Transverse colon (tissue), 4 donors: ENCODE measurements around the gene DND1. TPM values are rescaled to one million over a fixed set of nuclear protein-coding genes. Genes with fewer than 3 reads are reported as not detected.
A peak's percentile ranks its signal among the peaks of the same experiment; 100 is the strongest.
"Not testable (repeated sequence)": the region's sequence is repeated elsewhere in the genome, so short reads cannot be mapped to it uniquely, and the experiment has no call there.

Source experiments
- DNase-seq: peaks from one replicate; pipeline ENCODE4 v3.0.0-alpha.2; 2019
- H3K27ac ChIP-seq, 4 donors: fragments of 200-600 bp; sonication (generic); 2 replicates each; pipeline ENCODE4 v1.5.1; 2016 to 2018; ENCODE audit warnings: inconsistent platforms in 4 of 4
- H3K27me3 ChIP-seq: fragments of 200-600 bp; sonication (generic); 2 replicates; pipeline ENCODE4 v1.5.1; 2017; ENCODE audit warnings: inconsistent platforms
- H3K36me3 ChIP-seq, 4 donors: fragments of 200-600 bp; sonication (generic); 2 replicates each; pipeline ENCODE4 v1.5.1; 2017 to 2019; ENCODE audit warnings: inconsistent platforms in 4 of 4
- H3K4me1 ChIP-seq, 4 donors: fragments of 200-600 bp; sonication (generic); 2 replicates each; pipeline ENCODE4 v1.5.1; 2017 to 2020; ENCODE audit warnings: inconsistent platforms in 4 of 4
- H3K4me3 ChIP-seq, 4 donors: fragments of 200-600 bp; sonication (generic); 1 replicate in 1 of 4; 2 replicates in 3 of 4; pipeline versions ENCODE4 v1.5.1 to v1.6.1; 2017 to 2019; ENCODE audit warnings: inconsistent platforms in 4 of 4
- H3K9me3 ChIP-seq, 2 donors: fragments of 200-600 bp; sonication (generic); 2 replicates each; pipeline ENCODE4 v1.5.1; 2017 to 2019; ENCODE audit warnings: inconsistent platforms in 2 of 2
- CTCF ChIP-seq, 5 experiments: fragments of 200-600 bp in 3 of 5; fragments of 450-650 bp in 2 of 5; sonication (generic) in 3 of 5; IDR thresholded peaks; 1 replicate in 2 of 5; 2 replicates in 3 of 5; pipeline ENCODE4 v1.5.1; 2016 to 2017; ENCODE audit warnings: antibody characterized with exemption in 5 of 5, inconsistent platforms in 3 of 5, mild to moderate bottlenecking in 2 of 5, moderate library complexity in 1 of 5
- EP300 ChIP-seq: sonication (generic); formaldehyde crosslinking; IDR thresholded peaks from one replicate; pipeline ENCODE4 v1.6.1; 2017; ENCODE audit warnings: antibody characterized with exemption, low read depth
- POLR2A ChIP-seq: fragments of 450-650 bp; IDR thresholded peaks from one replicate; pipeline ENCODE4 v1.6.1; 2016; ENCODE audit warnings: antibody characterized with exemption, mild to moderate bottlenecking, moderate library complexity
- POLR2AphosphoS5 ChIP-seq, 3 donors: sonication (generic); formaldehyde crosslinking; IDR thresholded peaks; one replicate each; pipeline ENCODE4 v1.6.1; 2016; ENCODE audit warnings: antibody characterized with exemption in 3 of 3
- WGBS, 2 donors: methylation state at CpG; one replicate each; pipeline ENCODE4 v1.1.5; 2018; ENCODE audit warnings: low coverage in 1 of 2; 5-methylcytosine and 5-hydroxymethylcytosine counted together
- in situ Hi-C, 4 donors: fragments of 200-750 bp; cut with MboI; loops; one replicate each; pipeline versions ENCODE4 v1.15.0 to v1.15.1; 2017; ENCODE audit warnings: low sequenced_read_pairs in 3 of 4, low pct_ligation_motif_present in 1 of 4, low pct_unique_long_range_greater_than_20kb in 1 of 4
- intact Hi-C: fragments of 100-400 bp; cut with DNase I; formaldehyde crosslinking; loops from one replicate; pipeline ENCODE4 v1.15.1; 2023; ENCODE audit warnings: low total_unique reads
- total RNA-seq, 4 donors: library from RNA; depleted of rRNA; stranded (reverse); fragments of >200 nt; gene quantifications; one replicate each; pipeline ENCODE4 v1.1.0, GENCODE V29; 2016

The DND1 gene
- total RNA-seq, 4 donors from 2014 or later, result 0.40 to 4.9 (median 2.3) TPM

GRCh38 chr5:140674629-140675028, 1.3 kb upstream of the DND1 start:
- WGBS, 2 donors, result 97% methylated on average over 4 of the region's 4 CpGs; no CpG with 5 or more reads in 1 of the 2 donors
- DNase-seq, result no peak
- Histone ChIP-seq H3K4me1 (peaks cover 0 to 7% (median 2%) of the 10 kb centered on the region in 4 donors), H3K9me3 (no peaks in the 10 kb centered on the region), H3K4me3 (no peak overlapping the region), H3K36me3 (peaks cover 0 to 40% (median 10%) of the 10 kb centered on the region in 4 donors), H3K27ac (no peak overlapping the region), H3K27me3 (no peaks in the 10 kb centered on the region)
- in situ Hi-C loops (loop anchor here in 2 of 4 donors (25.0 kb wide), 3 partner anchors 112 to 287 kb away; partner anchors contain the start of genes ANKHD1 (in 1 of the 2), APBB3 (in 1 of the 2), SLC35A4 (in 1 of the 2) and SRA1 (in 1 of the 2)), intact Hi-C loops (no loop called here)
- TF ChIP-seq POLR2AphosphoS5 (IDR thresholded peaks at IDR 0.05) (peak in 1 of 3 donors; percentile 3), POLR2A (no peak)

GRCh38 chr5:140674211-140674610, 835 bp upstream of the DND1 start:
- no peaks in the 10 kb centered on the region for H3K9me3 ChIP-seq
- 80 to 92% methylated on average over 1 to 2 of the region's 2 CpGs for WGBS, 2 donors
- H3K36me3 ChIP-seq, result peaks cover 0 to 41% (median 12%) of the 10 kb centered on the region in 4 donors
- H3K27me3 ChIP-seq, result no peaks in the 10 kb centered on the region
- H3K4me1 ChIP-seq, result peaks cover 0 to 7% (median 2%) of the 10 kb centered on the region in 4 donors
- TF ChIP-seq EP300, result no peak
- intact Hi-C loops (no loop called here), in situ Hi-C loops (loop anchor here in 1 of 4 donors (25.0 kb wide), 2 partner anchors 112 to 287 kb away; partner anchors contain the start of genes APBB3, SLC35A4 and SRA1)
- no peak overlapping the region for H3K27ac ChIP-seq
- DNase-seq, result no peak
- H3K4me3 ChIP-seq, result no peak overlapping the region

- no peaks in the 10 kb centered on the region for H3K27me3 ChIP-seq
- peak overlapping the region in 1 of 4 donors; percentile 12 for H3K4me3 ChIP-seq
- TF ChIP-seq POLR2A (no peak), EP300 (no peak), CTCF (IDR thresholded peaks at IDR 0.05) (no peak), POLR2AphosphoS5 (IDR thresholded peaks at IDR 0.05) (no peak)
- intact Hi-C loops, result no loop called here
- 88 to 90% methylated on average over 8 to 68 of the region's 70 CpGs for WGBS, 2 donors
- peaks cover 0 to 7% (median 2%) of the 10 kb centered on the region in 4 donors for H3K4me1 ChIP-seq
- no peak for DNase-seq
- H3K27ac ChIP-seq, result peak overlapping the region in 3 of 4 donors; percentile 18 to 47 (median 41)
- H3K36me3 ChIP-seq, result peaks cover 0 to 40% (median 19%) of the 10 kb centered on the region in 4 donors
- no peaks in the 10 kb centered on the region for H3K9me3 ChIP-seq
- in situ Hi-C loops, result loop anchor here in 1 of 4 donors (25.0 kb wide), 2 partner anchors 110 to 285 kb away; partner anchors contain the start of genes APBB3, SLC35A4 and SRA1
These were observed 755 bp downstream of the DND1 start for GRCh38 chr5:140672455-140673186.

- intact Hi-C loops, result no loop called here
- in situ Hi-C loops, result loop anchor here in 1 of 4 donors (25.0 kb wide), 2 partner anchors 109 to 284 kb away; partner anchors contain the start of genes APBB3, SLC35A4 and SRA1
- peak overlapping the region in 3 of 4 donors; percentile 18 to 47 (median 41) for H3K27ac ChIP-seq
- DNase-seq, result peak; percentile 14
- H3K4me1 ChIP-seq, result peaks cover 0 to 9% (median 4%) of the 10 kb centered on the region in 4 donors
- 50 to 85% methylated on average over 1 to 6 of the region's 7 CpGs for WGBS, 2 donors
- H3K9me3 ChIP-seq, result no peaks in the 10 kb centered on the region
- no peaks in the 10 kb centered on the region for H3K27me3 ChIP-seq
- H3K36me3 ChIP-seq, result peaks cover 0 to 34% (median 17%) of the 10 kb centered on the region in 4 donors
- no peak overlapping the region for H3K4me3 ChIP-seq
- no peak for TF ChIP-seq POLR2AphosphoS5 (IDR thresholded peaks at IDR 0.05)
- no peak for TF ChIP-seq EP300
- no peak for TF ChIP-seq POLR2A
- no peak for TF ChIP-seq CTCF (IDR thresholded peaks at IDR 0.05)
These were observed 1.8 kb downstream of the DND1 start for GRCh38 chr5:140671472-140672125.

- H3K9me3 ChIP-seq, DNase-seq, H3K4me3 ChIP-seq, intact Hi-C loops, H3K27me3 ChIP-seq: not testable (repeated sequence)
- H3K27ac ChIP-seq, result peak overlapping the region in 2 of 4 donors; percentile 41 to 47
- in situ Hi-C loops, result loop anchor here in 1 of 4 donors (25.0 kb wide), 2 partner anchors 109 to 284 kb away; partner anchors contain the start of genes APBB3, SLC35A4 and SRA1
- H3K36me3 ChIP-seq, result peaks cover 0 to 31% (median 13%) of the 10 kb centered on the region in 4 donors
- WGBS, 2 donors, result 96% methylated on average over 4 of the region's 4 CpGs; no CpG with 5 or more reads in 1 of the 2 donors
- H3K4me1 ChIP-seq, result peaks cover 5 to 15% (median 6%) of the 10 kb centered on the region in 4 donors
These were observed 2.3 kb downstream of the DND1 start for GRCh38 chr5:140671035-140671434.
